GM10847 (cell line): ENCODE measurements around the gene SORBS2.

Experiments
- POLR2A ChIP-seq: IDR thresholded peaks from 2 replicates; pipeline ENCODE4 v1.6.1; 2011; ENCODE audit not compliant: insufficient read length; ENCODE audit errors: extremely low read depth

SORBS2 gene

GRCh38 chr4:185535612-185536410 is 276.2 kb downstream of the SORBS2 start:
- no peak for TF ChIP-seq POLR2A
